GM19324 (cell line): ENCODE measurements around the gene PDXK.

Source experiments
- ATAC-seq: cut with Tn5 transposase; IDR thresholded peaks from one replicate; pipeline ENCODE4 v1.9.1; 2021; ENCODE audit warnings: mild to moderate bottlenecking, moderate library complexity; ENCODE audit not compliant: unreplicated experiment, low FRiP score

Gene PDXK

DNA sequence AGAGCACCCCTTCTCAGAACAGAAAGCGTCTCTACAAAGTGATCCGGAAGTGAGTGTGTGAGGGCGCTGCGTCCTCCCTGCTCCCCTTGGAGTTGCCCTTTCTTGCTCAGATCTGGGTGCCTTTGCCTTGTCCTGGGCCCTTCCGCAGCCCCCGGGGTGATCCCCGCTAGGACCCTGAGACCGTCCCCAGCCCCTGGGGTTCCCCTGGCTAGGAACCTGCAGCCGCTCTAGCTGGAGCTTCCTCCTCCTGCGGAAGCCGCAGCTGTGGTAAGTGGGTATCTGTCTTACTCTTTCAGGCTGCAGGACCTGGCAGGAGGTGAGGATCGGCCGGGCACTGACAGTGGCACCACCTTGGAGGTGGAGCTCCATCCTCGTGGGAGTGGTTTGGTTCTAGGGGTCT, 81.6 kb downstream of the PDXK start:
- ATAC-seq: no peak

DNA sequence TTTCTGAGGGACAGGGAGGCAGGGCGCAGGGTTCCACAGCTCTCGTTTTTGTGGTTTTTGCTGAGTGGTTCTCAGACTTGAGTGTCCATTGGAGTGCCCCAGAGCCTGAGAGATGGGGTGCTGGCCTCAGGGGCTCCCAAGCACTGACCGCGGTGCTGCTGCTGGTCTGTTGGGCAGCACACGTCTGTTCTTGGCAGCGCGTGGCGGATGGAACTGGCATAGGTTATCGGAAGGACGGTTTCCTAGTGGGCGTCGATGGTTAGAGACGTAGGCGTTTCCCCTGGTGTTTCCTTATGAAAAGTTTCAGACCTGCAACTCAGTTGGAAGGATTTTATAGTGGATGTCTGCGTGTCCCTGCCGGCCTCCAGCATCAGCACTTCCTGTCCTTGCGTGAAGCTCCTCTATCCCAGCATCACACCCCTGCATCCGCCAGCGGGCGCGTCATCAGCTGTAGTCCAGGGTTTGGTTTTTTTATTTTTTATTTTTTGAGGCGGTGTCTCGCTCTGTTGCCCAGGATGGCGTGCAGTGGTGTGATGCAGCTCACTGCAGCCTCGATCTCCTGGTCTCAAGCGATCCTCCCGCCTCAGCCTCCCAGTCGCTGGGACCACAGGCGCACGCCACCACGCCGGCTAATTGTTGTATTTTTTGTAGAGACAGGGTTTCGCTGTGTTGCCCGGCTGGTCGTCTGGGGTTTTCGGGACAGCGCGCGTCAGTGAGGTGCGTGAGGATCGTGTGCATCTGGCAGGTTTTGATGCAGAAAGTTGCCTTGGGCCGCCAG, 82.3 kb downstream of the PDXK start:
- no peak for ATAC-seq

- no peak for ATAC-seq
These were observed 83.9 kb downstream of the PDXK start for GRCh38 chr21:43802713-43803313.

DNA sequence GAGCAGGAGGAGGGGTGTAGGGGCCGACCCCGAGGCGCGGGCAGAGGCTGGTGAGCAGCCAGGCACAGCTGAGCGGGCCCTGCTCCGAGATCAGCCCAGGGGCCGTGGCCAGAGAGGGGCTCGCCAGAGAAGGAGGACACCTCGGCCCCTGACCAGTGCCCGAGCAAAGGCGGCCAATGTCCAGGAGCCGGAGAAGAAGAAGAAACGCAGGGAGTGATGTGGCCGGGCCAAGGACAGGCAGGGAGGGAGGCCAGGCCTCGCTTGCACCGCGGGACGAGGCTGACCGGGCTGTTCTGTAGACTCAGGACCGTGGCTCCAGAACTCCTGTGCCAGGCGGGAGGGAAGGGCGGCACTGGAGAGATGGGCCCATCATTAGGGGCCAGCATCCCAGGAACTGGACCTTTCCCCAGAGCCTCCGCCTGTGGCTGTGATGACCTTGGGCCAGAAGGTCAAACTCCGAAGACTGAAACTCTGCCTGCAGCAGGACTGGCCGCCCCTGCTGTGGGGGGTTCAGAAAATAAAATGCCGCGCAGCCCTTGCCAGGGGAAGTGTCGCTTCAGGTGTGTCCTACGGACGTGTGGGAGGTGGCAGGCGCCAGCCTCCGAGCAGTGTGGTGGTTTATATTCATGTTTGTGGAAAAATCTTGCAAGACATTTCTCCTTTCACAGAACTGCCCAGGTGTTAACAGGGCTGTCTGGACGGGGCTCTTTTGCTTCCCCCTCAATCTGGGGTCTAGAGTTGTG, 84.8 kb downstream of the PDXK start:
- no peak for ATAC-seq

DNA sequence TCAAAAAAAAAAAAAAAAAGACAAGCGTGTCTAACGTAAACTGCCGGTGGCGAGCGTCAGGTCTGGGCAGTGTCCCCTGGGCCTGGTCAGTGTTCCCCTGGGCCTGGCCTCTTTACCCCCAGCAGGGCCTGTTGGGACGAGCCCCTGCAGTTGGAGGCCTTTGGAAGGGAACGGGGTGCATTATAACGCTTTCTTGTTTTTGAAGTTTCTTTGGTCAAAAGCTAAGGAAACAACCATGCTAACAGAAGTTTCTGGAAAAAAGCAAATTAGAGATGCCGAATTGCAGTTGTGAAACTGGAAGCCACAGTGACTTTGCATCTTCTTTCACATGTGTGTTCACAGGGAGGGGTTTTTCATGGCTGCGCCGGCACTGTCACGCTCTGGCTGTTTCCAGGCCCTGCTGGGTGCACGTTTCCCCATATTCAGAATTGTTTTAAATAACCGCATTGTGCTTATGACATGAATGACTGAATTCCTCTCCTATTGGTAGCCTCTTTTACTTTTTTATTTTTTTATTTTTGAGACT, 86.4 kb downstream of the PDXK start:
- ATAC-seq: peak; percentile 74

- peak; percentile 2 for ATAC-seq
These were observed 87.2 kb downstream of the PDXK start for GRCh38 chr21:43806017-43806710.

GRCh38 chr21:43808367-43808766, 89.4 kb downstream of the PDXK start:
- ATAC-seq: no peak

- ATAC-seq: no peak
These were observed 89.9 kb downstream of the PDXK start for GRCh38 chr21:43808832-43809251.

DNA sequence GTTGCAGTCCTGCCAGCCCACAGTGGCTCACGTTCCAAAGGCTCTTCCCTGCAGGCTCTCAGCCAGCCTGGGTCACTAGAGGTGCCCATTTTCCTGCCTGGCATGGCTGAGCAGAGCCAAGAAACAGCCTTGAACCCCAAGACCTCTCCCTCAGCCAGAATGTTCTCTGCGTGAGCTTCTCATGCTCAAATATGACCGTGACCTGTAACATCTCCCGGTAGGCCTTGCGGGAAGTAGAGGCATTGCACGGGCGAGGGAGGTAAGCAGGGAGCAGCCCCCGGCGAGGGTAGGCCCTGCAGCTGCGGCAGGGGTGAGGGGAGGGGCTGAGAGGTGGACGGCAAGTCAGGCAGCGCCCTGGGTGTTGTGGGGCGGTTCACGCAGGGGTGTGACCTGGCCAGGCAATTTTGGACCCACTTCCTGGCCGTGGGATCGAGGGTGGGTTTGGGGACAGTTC, 90.4 kb downstream of the PDXK start:
- ATAC-seq: no peak

DNA sequence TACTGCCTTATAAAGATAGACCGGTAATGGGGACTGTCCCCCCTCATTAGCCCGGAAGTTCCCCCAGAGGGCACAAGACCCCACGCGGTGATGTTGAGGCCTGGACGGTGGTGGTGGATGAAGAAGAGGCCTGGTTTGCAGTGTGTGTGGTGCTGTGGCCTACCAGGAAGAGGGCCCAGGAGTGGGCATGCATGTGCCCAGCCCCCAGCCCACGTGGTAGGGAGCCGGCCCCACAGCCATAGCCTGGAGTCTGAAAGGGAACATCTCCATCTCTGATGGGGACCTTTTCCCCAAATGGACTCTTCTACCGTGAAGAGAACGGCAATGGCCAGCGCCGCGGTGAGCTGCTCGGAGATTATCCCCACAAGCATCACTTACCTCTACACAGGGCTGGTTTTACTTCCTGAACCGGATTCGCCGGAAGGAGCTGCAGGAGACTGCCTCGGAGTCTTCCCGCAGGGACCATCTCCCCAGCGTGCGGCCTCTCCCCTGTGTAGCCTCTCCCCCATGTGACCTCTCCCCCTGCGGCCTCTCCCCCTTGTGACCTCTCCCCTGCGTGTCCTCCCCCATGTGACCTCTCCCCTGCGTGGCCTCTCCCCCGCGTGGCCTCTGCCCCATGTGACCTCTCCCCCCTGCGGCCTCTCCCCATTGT, 91.0 kb downstream of the PDXK start:
- ATAC-seq: no peak

DNA sequence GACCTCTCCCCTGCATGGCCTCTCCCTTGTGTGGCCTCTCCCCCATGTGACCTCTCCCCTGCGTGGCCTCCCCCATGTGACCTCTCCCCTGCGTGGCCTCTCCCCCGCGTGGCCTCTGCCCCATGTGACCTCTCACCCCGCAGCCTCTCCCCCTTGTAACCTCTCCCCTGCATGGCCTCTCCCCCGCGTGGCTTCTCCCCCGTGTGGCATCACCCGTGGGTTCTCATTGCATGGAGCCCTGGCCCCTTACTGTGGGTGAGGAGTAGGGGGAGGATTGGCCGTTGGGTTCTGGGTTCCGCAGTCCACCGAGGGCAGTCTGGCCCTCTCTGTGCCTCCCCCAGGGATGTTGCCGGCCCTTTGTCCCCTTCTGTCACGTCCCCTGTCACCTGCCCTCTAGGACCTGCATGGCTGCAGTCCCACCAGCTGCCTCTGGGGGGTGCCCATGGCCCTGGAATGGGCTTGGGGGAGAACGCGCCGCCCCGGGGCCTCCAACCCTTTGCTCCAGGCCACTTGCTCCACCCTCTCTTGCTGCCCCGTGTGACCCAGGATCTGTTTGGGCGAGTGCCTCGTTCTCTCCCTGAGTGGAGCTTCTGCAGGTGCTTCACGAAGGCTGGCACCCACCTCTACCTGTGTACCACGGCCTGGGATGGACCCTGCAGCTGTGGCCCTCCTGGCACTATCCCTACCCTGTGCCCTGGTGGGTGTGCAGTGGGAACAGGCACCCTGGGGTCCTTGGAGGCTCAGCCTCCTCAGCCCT, 91.8 kb downstream of the PDXK start:
- ATAC-seq: no peak

DNA sequence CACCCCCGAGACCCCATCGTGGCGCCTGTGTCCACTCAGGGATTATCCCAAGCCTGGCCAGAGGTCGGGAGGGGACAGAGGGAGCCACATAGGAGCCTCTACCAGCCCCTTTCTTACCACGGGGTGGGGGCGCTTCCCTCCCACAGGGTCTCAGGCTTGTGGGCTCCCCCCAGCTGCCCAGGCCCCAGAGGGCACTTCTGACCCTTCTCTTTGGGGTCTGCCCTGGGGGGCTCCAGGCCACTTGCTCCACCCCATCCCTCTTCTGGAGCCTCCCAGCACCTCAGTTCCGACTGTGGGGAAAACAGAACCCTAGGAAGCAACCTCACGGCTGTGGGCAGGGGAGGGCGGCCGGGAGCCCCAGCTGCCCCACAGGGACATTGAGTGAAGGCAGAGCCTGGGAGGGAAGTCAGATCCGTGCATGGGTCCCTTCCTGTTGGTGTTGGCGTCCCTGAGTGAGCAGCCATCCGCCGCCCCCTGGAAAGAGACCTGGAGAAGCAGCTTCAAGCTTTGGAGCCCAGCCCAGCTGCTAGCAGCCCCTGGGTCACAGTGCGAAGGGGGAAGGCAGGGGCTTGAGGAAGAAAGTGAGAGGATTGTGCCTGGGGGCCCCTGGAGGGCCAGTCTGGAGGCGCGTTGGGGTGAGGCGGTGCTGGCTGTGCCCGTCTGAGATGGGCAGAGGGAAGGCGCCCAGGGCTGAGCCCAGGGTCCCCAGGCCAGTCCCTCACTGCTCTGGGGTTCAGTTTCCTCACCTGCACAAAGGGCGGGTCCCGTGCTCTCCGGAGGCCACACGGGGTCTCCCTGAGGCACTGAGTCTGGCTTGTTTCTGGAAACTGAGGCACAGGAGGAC, 92.6 kb downstream of the PDXK start:
- no peak for ATAC-seq
